ENCODE data around the gene KCNF1. TPM values are rescaled to one million over a fixed set of nuclear protein-coding genes. Genes with fewer than 3 reads are reported as not detected.
A peak's percentile ranks its signal among the peaks of the same experiment; 100 is the strongest.

Gene KCNF1
- total RNA-seq, 1 donor from 2014 or later: 1.6 TPM

DNA sequence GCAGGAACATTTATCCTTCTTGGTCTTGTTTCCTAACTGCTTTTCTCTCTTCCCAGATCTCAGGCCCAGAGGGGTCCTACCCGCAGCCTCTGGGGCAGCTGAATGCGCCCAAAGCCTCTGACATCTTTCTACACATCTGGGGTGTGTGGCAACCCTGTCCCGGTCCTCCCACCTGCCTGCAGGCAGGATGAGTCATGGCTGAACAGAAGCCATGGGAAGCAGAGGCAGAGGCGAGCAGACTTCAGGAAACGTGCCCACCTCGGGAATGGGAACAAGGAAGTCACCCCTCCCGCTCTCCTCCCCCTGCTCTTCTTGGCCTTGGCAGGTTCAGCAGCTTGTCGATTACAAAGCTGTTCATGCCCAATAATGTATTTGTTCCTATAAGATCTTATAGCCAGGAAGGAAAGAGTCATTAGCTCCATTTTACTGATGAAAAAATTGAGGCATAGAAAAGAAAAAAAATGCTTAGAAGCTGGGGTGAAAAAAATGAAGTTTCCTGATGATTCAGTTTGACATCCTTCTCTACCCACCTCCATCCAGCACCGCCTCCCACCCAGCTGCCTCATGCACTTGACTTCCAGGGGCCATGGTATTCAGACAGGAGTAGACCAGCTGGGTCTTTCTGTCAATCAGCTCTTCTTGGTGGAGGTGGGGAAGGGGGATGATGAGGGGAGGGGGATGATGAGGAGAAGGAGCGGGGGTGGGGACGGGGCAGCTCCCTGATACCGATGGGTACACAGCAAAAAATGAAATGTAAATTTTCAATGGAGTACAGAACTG is 10.4 kb upstream of the KCNF1 start:
- peaks cover 6% of the 10 kb centered on the region for H3K4me1 ChIP-seq (ENCODE audit: insufficient read depth, low read length)
- no peaks in the 10 kb centered on the region for H3K79me2 ChIP-seq (ENCODE audit: insufficient read depth, low read length)
- H3K36me3 ChIP-seq (ENCODE audit: insufficient read depth, low read length): no peaks in the 10 kb centered on the region
- Mint-ChIP-seq H3K4me3 (ENCODE audit: unreplicated experiment) (no peak overlapping the region), H3K36me3 (ENCODE audit: low read depth, unreplicated experiment) (no peaks in the 10 kb centered on the region), H3K9me3 (ENCODE audit: unreplicated experiment) (peaks cover 2% of the 10 kb centered on the region), H3K27ac (ENCODE audit: unreplicated experiment) (peak overlapping the region; percentile 35), H3K27me3 (ENCODE audit: low read depth, unreplicated experiment) (peaks cover 1% of the 10 kb centered on the region), H3K4me1 (ENCODE audit: low read depth, unreplicated experiment) (peaks cover 3% of the 10 kb centered on the region)
- H3K4me3 ChIP-seq (ENCODE audit: insufficient read depth, low read depth, low read length): no peak overlapping the region
- no peak overlapping the region for H3K4me2 ChIP-seq (ENCODE audit: low read length)
- H3K9me3 ChIP-seq (ENCODE audit: insufficient read depth, low read depth, low read length): no peaks in the 10 kb centered on the region
- FAIRE-seq (no peak), DNase-seq (ENCODE audit: low read depth) (peak; percentile 19)
- H4K20me1 ChIP-seq (ENCODE audit: insufficient read depth, low read length): no peaks in the 10 kb centered on the region
- no peaks in the 10 kb centered on the region for H3K27me3 ChIP-seq (ENCODE audit: insufficient read depth, low read length)
- H3K9ac ChIP-seq (ENCODE audit: low read length): no peak overlapping the region
- H2AFZ ChIP-seq (ENCODE audit: low read depth, low read length): no peak overlapping the region
- TF ChIP-seq, protein P1, sequence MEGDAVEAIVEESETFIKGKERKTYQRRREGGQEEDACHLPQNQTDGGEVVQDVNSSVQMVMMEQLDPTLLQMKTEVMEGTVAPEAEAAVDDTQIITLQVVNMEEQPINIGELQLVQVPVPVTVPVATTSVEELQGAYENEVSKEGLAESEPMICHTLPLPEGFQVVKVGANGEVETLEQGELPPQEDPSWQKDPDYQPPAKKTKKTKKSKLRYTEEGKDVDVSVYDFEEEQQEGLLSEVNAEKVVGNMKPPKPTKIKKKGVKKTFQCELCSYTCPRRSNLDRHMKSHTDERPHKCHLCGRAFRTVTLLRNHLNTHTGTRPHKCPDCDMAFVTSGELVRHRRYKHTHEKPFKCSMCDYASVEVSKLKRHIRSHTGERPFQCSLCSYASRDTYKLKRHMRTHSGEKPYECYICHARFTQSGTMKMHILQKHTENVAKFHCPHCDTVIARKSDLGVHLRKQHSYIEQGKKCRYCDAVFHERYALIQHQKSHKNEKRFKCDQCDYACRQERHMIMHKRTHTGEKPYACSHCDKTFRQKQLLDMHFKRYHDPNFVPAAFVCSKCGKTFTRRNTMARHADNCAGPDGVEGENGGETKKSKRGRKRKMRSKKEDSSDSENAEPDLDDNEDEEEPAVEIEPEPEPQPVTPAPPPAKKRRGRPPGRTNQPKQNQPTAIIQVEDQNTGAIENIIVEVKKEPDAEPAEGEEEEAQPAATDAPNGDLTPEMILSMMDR (IDR thresholded peaks at IDR 0.05; ENCODE audit: insufficient read depth, low read depth, low read length): no peak
- no peak for TF ChIP-seq EZH2 (IDR thresholded peaks at IDR 0.05; ENCODE audit: insufficient read depth, low read length)
- no peak overlapping the region for H3K27ac ChIP-seq (ENCODE audit: low read depth, low read length)

DNA sequence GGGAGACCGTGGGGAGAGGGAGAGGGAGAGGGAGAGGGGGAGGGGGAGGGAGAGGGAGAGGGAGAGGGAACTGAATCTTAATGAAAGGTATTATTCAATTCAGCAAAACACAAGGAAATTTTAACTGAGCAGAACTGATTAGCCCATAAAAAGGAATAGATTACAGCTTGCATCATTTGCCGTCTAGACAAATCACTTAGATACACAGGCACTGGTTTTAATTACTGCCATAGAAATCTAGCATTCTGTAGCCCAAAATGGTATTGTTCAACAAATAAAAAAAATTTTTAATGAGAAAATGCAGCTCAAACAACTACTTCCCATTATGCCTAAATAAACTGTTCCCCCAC is 7.9 kb upstream of the KCNF1 start:
- H3K36me3 Mint-ChIP-seq (ENCODE audit: low read depth, unreplicated experiment): no peaks in the 10 kb centered on the region
- peaks cover 2% of the 10 kb centered on the region for H3K9me3 Mint-ChIP-seq (ENCODE audit: unreplicated experiment)
- Histone ChIP-seq H4K20me1 (ENCODE audit: insufficient read depth, low read length) (no peaks in the 10 kb centered on the region), H3K9me3 (ENCODE audit: insufficient read depth, low read depth, low read length) (no peaks in the 10 kb centered on the region), H3K9ac (ENCODE audit: low read length) (no peak overlapping the region), H3K4me1 (ENCODE audit: insufficient read depth, low read length) (peaks cover 6% of the 10 kb centered on the region), H3K27ac (ENCODE audit: low read depth, low read length) (no peak overlapping the region), H3K27me3 (ENCODE audit: insufficient read depth, low read length) (no peaks in the 10 kb centered on the region), H3K36me3 (ENCODE audit: insufficient read depth, low read length) (no peaks in the 10 kb centered on the region), H3K4me3 (ENCODE audit: insufficient read depth, low read depth, low read length) (no peak overlapping the region), H3K4me2 (ENCODE audit: low read length) (no peak overlapping the region), H3K79me2 (ENCODE audit: insufficient read depth, low read length) (no peaks in the 10 kb centered on the region), H2AFZ (ENCODE audit: low read depth, low read length) (no peak overlapping the region)
- FAIRE-seq: no peak
- H3K4me1 Mint-ChIP-seq (ENCODE audit: low read depth, unreplicated experiment): peaks cover 3% of the 10 kb centered on the region
- H3K4me3 Mint-ChIP-seq (ENCODE audit: unreplicated experiment): no peak overlapping the region
- TF ChIP-seq, protein P1 (IDR thresholded peaks at IDR 0.05; ENCODE audit: insufficient read depth, low read depth, low read length): no peak
- TF ChIP-seq EZH2 (IDR thresholded peaks at IDR 0.05; ENCODE audit: insufficient read depth, low read length): no peak
- no peak overlapping the region for H3K27ac Mint-ChIP-seq (ENCODE audit: unreplicated experiment)
- no peak for DNase-seq (ENCODE audit: low read depth)
- peaks cover 7% of the 10 kb centered on the region for H3K27me3 Mint-ChIP-seq (ENCODE audit: low read depth, unreplicated experiment)

DNA sequence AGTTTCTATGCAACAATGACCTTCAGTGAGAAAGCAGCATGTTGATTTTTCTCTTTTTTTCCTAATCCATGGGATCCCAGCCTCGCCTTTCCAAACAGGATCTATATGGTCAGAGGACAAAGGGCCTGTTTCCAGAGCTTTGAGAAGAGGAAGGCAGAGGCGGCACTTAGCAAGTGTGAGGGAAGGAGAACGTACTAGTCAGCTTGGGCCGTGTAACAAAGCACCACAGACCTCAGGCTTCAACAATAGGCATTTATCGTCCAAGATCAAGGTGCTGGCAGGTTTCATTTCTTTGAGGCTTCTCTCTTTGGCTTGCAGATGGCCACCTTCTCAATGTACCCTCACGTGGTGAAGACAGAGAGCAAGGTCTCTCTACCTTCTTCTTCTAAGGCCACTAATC is 7.3 kb upstream of the KCNF1 start:
- Histone ChIP-seq H3K9me3 (ENCODE audit: insufficient read depth, low read depth, low read length) (no peaks in the 10 kb centered on the region), H3K4me2 (ENCODE audit: low read length) (no peak overlapping the region), H3K27me3 (ENCODE audit: insufficient read depth, low read length) (no peaks in the 10 kb centered on the region), H2AFZ (ENCODE audit: low read depth, low read length) (no peak overlapping the region), H3K9ac (ENCODE audit: low read length) (no peak overlapping the region), H3K4me1 (ENCODE audit: insufficient read depth, low read length) (peaks cover 6% of the 10 kb centered on the region), H3K79me2 (ENCODE audit: insufficient read depth, low read length) (no peaks in the 10 kb centered on the region), H3K4me3 (ENCODE audit: insufficient read depth, low read depth, low read length) (no peak overlapping the region), H3K27ac (ENCODE audit: low read depth, low read length) (no peak overlapping the region), H3K36me3 (ENCODE audit: insufficient read depth, low read length) (no peaks in the 10 kb centered on the region), H4K20me1 (ENCODE audit: insufficient read depth, low read length) (no peaks in the 10 kb centered on the region)
- TF ChIP-seq, protein P1 (IDR thresholded peaks at IDR 0.05; ENCODE audit: insufficient read depth, low read depth, low read length): no peak
- TF ChIP-seq EZH2 (IDR thresholded peaks at IDR 0.05; ENCODE audit: insufficient read depth, low read length): no peak
- Mint-ChIP-seq H3K36me3 (ENCODE audit: low read depth, unreplicated experiment) (no peaks in the 10 kb centered on the region), H3K27ac (ENCODE audit: unreplicated experiment) (no peak overlapping the region), H3K9me3 (ENCODE audit: unreplicated experiment) (peaks cover 2% of the 10 kb centered on the region), H3K4me3 (ENCODE audit: unreplicated experiment) (no peak overlapping the region), H3K27me3 (ENCODE audit: low read depth, unreplicated experiment) (peaks cover 11% of the 10 kb centered on the region), H3K4me1 (ENCODE audit: low read depth, unreplicated experiment) (peaks cover 3% of the 10 kb centered on the region)
- DNase-seq (ENCODE audit: low read depth) (no peak), FAIRE-seq (no peak)
